ENCODE data around the gene SMARCD2.

DNA sequence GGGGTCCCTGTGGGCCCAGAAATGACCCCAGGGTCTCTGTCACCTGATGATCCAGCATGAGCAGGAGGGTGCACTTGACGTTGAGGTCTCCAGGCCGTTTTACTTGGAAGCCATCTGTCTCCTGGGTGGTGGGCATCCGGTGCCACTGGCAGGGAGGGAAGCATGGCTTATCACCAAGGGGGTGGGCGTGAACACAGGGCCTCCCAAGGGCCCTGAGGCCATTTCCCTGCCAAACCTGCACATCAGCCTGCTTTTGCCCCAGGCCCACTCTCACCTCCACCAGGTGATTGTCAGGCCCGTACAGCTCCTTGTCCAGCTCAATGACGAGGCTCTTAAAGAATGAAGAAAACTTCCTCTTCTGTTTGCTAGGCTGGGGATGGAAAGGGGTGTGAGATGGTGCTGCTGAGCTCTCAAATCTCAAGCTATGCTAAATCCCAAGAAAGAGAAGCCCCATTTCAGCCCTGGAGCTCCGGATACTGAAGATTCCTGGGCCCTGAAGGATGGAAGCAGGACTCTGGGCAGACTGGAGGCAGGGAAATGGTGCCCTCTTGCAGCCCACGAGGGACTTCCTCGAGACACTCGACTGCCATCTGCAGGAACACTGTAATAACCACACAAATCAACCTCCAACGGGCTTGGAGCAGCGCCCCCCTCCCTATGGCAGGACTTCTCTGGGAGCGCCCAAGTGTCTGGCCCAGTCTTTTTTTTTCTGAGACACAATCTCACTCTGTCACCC lies 7.9 kb downstream of the SMARCD2 start:
- TF ChIP-seq, protein P1, sequence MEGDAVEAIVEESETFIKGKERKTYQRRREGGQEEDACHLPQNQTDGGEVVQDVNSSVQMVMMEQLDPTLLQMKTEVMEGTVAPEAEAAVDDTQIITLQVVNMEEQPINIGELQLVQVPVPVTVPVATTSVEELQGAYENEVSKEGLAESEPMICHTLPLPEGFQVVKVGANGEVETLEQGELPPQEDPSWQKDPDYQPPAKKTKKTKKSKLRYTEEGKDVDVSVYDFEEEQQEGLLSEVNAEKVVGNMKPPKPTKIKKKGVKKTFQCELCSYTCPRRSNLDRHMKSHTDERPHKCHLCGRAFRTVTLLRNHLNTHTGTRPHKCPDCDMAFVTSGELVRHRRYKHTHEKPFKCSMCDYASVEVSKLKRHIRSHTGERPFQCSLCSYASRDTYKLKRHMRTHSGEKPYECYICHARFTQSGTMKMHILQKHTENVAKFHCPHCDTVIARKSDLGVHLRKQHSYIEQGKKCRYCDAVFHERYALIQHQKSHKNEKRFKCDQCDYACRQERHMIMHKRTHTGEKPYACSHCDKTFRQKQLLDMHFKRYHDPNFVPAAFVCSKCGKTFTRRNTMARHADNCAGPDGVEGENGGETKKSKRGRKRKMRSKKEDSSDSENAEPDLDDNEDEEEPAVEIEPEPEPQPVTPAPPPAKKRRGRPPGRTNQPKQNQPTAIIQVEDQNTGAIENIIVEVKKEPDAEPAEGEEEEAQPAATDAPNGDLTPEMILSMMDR (IDR thresholded peaks at IDR 0.05; ENCODE audit: low read depth, low read length): peak; percentile 70
- TF ChIP-seq POLR2A (IDR thresholded peaks at IDR 0.05; ENCODE audit: extremely low read depth, insufficient read length): no peak
- peak; percentile 75 for TF ChIP-seq MYC (IDR thresholded peaks at IDR 0.05; ENCODE audit: low read depth, low read length)
- TF ChIP-seq, protein P2, sequence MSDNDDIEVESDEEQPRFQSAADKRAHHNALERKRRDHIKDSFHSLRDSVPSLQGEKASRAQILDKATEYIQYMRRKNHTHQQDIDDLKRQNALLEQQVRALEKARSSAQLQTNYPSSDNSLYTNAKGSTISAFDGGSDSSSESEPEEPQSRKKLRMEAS (IDR thresholded peaks at IDR 0.05; ENCODE audit: low read depth, low read length): peak; percentile 68

Measured in NB4 (cell line).